ENCODE data around the gene FAM114A2. TPM values are rescaled to one million over a fixed set of nuclear protein-coding genes. Genes with fewer than 3 reads are reported as not detected.

FAM114A2 gene
- total RNA-seq: 20.0 and 23.6 TPM in 2 replicates
- long read RNA-seq, full-length matches to known transcripts: 76 of 110 reads
- long read RNA-seq, partial matches to known transcripts: 4 of 110 reads
- long read RNA-seq, other reads (novel, unspliced or antisense): 30 of 110 reads

- peak within 1 kb of the TSS; percentile 96 for H3K27ac Mint-ChIP-seq
- H3K9me3 Mint-ChIP-seq (ENCODE audit: low read depth): no peaks in the 10 kb centered on the region
- H3K4me1 Mint-ChIP-seq (ENCODE audit: low read depth): peaks cover 16% of the 10 kb centered on the region
- no peaks in the 10 kb centered on the region for H3K27me3 Mint-ChIP-seq
- DNase-seq (ENCODE audit: low spot score, unreplicated experiment): peak; percentile 73
- H3K36me3 Mint-ChIP-seq (ENCODE audit: insufficient read depth): peaks cover 2% of the 10 kb centered on the region
- H3K4me3 Mint-ChIP-seq (ENCODE audit: low read depth): peak within 1 kb of the TSS; percentile 99
- TF ChIP-seq, protein P1, sequence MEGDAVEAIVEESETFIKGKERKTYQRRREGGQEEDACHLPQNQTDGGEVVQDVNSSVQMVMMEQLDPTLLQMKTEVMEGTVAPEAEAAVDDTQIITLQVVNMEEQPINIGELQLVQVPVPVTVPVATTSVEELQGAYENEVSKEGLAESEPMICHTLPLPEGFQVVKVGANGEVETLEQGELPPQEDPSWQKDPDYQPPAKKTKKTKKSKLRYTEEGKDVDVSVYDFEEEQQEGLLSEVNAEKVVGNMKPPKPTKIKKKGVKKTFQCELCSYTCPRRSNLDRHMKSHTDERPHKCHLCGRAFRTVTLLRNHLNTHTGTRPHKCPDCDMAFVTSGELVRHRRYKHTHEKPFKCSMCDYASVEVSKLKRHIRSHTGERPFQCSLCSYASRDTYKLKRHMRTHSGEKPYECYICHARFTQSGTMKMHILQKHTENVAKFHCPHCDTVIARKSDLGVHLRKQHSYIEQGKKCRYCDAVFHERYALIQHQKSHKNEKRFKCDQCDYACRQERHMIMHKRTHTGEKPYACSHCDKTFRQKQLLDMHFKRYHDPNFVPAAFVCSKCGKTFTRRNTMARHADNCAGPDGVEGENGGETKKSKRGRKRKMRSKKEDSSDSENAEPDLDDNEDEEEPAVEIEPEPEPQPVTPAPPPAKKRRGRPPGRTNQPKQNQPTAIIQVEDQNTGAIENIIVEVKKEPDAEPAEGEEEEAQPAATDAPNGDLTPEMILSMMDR (IDR thresholded peaks at IDR 0.05; ENCODE audit: unreplicated experiment): no peak
Measured at GRCh38 chr5:154038707-154039457, at the start of gene FAM114A2, which contains the start of gene MFAP3. Gene FAM114A2 (minus strand): TSS chr5:154038910. CDS start chr5:154034953, 3,957 bp downstream. Gene MFAP3 (plus strand): TSS chr5:154038967. CDS start chr5:154049723, 10,756 bp downstream.

GRCh38 chr5:154087260-154087659 lies 48.5 kb upstream of the FAM114A2 start:
- peaks cover 62% of the 10 kb centered on the region for H3K27me3 Mint-ChIP-seq
- TF ChIP-seq, protein P1 (IDR thresholded peaks at IDR 0.05; ENCODE audit: unreplicated experiment): no peak
- no peak overlapping the region for H3K4me3 Mint-ChIP-seq (ENCODE audit: low read depth)
- no peak overlapping the region for H3K27ac Mint-ChIP-seq
- H3K9me3 Mint-ChIP-seq (ENCODE audit: low read depth): no peaks in the 10 kb centered on the region
- no peaks in the 10 kb centered on the region for H3K36me3 Mint-ChIP-seq (ENCODE audit: insufficient read depth)
- no peak for DNase-seq (ENCODE audit: low spot score, unreplicated experiment)
- H3K4me1 Mint-ChIP-seq (ENCODE audit: low read depth): no peaks in the 10 kb centered on the region

DNA sequence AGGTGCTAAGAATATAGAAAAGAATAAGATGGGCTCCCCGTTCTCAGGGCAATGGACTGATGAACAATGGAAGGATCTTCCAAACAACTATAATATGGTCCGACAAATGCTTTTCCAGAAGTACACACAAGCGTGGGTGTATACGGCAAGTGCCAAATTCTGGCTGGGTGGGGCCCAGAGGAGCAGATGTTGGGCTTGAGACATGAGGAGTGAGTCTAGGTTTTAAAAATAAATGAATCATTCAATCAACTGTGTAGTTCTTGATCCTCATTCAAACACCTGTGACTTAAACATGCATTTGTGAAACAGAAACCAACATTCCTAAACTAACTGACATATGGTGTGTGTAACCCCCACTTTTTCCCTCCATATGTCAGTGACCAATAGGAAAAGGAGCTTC lies 47.9 kb upstream of the FAM114A2 start:
- H3K27ac Mint-ChIP-seq: no peak overlapping the region
- H3K9me3 Mint-ChIP-seq (ENCODE audit: low read depth): no peaks in the 10 kb centered on the region
- no peak overlapping the region for H3K4me3 Mint-ChIP-seq (ENCODE audit: low read depth)
- no peaks in the 10 kb centered on the region for H3K4me1 Mint-ChIP-seq (ENCODE audit: low read depth)
- TF ChIP-seq, protein P1 (IDR thresholded peaks at IDR 0.05; ENCODE audit: unreplicated experiment): no peak
- H3K27me3 Mint-ChIP-seq: peaks cover 63% of the 10 kb centered on the region
- DNase-seq (ENCODE audit: low spot score, unreplicated experiment): no peak
- H3K36me3 Mint-ChIP-seq (ENCODE audit: insufficient read depth): no peaks in the 10 kb centered on the region

DNA sequence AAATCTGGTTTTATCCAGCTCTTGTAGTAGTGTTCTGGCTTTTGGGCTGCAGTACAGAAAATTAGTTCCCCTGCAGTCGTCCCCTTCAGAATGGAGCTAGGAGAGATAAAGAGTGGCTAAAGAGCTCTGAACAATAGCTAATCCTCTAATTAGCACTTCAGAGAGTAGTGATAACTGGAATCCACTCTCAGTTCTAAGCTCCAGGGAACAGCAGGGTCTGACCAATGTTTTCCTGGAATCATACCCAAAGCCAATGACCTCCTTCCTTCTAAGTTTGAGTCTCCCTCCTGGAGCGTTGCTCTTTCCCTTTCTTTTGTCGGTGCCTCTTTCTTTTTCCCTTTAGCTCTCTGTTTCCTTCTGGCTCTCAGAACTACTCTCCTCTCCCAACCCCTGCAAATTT lies 47.4 kb upstream of the FAM114A2 start:
- no peaks in the 10 kb centered on the region for H3K4me1 Mint-ChIP-seq (ENCODE audit: low read depth)
- no peak overlapping the region for H3K4me3 Mint-ChIP-seq (ENCODE audit: low read depth)
- TF ChIP-seq, protein P1 (IDR thresholded peaks at IDR 0.05; ENCODE audit: unreplicated experiment): no peak
- DNase-seq (ENCODE audit: low spot score, unreplicated experiment): no peak
- H3K9me3 Mint-ChIP-seq (ENCODE audit: low read depth): no peaks in the 10 kb centered on the region
- H3K36me3 Mint-ChIP-seq (ENCODE audit: insufficient read depth): no peaks in the 10 kb centered on the region
- no peak overlapping the region for H3K27ac Mint-ChIP-seq
- H3K27me3 Mint-ChIP-seq: peaks cover 62% of the 10 kb centered on the region

DNA sequence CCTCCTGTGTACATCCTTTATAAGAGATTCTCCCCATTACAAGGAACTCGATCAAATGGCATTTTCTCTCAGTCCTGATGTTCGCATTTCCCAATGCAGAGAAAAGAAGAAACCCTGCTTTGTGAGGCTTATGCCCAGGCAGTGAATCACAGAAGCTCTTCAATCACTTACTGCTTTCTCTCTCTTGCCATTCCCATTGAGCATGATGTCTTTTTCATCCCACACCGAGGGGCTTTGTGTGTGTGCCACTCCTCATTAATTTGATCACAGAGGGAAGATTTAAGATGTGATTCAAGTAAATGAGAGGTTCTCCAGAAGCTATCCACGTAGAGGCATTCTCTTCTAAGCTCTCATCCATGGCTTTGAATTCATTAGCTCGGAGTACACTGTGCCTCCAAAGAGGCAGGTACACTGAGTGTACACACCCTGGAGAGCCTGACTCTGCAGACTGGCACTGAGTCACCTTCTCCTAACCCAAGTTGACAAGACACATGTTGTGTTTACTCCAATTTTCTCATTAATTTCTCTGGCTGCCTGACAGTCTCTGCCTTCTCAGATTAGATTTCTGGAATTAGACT lies 45.4 kb upstream of the FAM114A2 start:
- TF ChIP-seq, protein P1 (IDR thresholded peaks at IDR 0.05; ENCODE audit: unreplicated experiment): no peak
- no peak for DNase-seq (ENCODE audit: low spot score, unreplicated experiment)
- no peak overlapping the region for H3K4me3 Mint-ChIP-seq (ENCODE audit: low read depth)
- H3K27ac Mint-ChIP-seq: no peak overlapping the region
- H3K4me1 Mint-ChIP-seq (ENCODE audit: low read depth): no peaks in the 10 kb centered on the region
- H3K27me3 Mint-ChIP-seq: peaks cover 58% of the 10 kb centered on the region
- no peaks in the 10 kb centered on the region for H3K36me3 Mint-ChIP-seq (ENCODE audit: insufficient read depth)
- no peaks in the 10 kb centered on the region for H3K9me3 Mint-ChIP-seq (ENCODE audit: low read depth)
